Limb (tissue), 2 donors: ENCODE results near the gene PYGB.

Experiments
- DNase-seq, 2 donors: peaks; one replicate each; pipeline ENCODE4 v3.0.0-alpha.2; 2016; ENCODE audit errors: extremely low spot score in 2 of 2

PYGB gene

DNA sequence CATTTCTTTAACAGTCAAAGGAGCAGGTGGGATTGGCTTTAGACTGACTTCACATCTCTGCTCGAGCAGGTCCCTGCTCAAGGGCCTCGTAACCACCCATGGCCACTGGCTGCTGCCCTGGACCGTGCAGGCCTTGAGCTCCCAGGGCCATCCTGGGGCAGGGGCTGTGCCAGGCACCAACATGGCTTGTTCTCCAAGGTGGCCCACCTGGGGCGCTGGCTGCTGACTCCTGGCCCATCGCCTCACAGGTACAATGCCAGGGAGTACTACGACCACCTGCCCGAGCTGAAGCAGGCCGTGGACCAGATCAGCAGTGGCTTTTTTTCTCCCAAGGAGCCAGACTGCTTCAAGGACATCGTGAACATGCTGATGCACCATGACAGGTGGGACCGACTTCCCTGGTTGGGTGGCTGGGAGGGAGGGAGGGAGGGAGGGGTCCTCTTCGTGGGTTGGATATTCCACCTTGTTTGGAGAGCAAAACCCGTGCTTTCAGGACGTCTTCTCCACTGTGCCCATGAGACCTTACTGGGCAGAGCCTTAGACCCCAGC, 46.1 kb downstream of the PYGB start:
- no peak for DNase-seq

- DNase-seq = peak in 1 of 2 donors; percentile 70
These were observed 46.8 kb downstream of the PYGB start for GRCh38 chr20:25294459-25295385.

DNA sequence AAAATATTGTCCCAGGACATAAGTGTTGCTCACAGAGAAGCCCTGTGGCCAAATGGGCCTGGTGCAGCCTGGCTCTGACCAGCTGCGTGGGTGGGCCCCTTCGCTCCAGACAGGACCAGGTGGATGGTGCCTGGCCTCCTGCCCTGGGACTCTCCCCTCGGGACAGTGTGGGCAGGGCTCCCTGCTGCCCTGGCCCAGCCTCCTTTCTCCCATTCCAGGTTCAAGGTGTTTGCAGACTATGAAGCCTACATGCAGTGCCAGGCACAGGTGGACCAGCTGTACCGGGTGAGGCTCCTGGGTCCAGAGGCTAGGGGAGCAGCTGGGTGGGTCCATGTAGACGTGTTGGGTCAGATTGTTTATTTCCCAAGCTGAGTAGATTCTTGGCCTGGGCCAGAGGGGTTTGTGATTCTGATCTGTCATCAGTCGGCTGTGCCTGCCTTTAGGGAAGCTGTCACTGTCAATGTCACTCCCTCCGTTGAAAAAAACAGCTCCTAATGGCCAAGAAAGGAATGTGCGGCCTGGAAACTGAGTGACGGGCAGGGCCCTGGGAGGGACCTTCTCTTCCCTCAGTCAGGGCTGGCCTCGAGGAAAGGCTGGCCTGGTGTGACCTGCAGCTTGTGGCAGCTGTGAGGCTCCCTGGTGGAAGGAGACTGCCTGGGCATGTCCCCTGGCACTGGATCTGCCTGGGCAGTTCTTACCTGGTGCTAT, 47.7 kb downstream of the PYGB start:
- DNase-seq = no peak

- DNase-seq = no peak
These were observed 48.5 kb downstream of the PYGB start for GRCh38 chr20:25296094-25297093.

GRCh38 chr20:25297141-25297905, 49.4 kb downstream of the PYGB start:
- DNase-seq = no peak

DNA sequence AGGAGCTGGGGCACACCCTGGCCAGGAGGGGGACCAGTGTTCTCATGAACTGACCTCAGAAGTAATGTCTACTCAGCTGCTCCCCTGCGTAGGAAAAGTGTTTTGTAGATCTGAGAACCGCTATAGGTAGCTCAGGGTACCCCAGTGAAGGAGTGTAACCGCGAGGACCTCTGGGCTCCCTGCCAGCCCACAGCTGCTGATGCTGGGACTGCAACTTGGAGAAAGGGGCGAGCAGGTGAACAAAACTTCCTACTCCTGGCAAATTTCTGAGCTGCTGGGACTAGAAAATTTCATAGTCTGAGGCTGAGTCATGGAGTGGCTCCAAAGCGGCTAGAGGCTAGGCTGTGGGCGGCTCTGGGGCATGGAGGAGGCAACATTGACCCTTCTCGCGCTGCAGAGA, 51.9 kb downstream of the PYGB start:
- no peak for DNase-seq

- no peak for DNase-seq
These were observed 52.7 kb downstream of the PYGB start for GRCh38 chr20:25300496-25301170.

DNA sequence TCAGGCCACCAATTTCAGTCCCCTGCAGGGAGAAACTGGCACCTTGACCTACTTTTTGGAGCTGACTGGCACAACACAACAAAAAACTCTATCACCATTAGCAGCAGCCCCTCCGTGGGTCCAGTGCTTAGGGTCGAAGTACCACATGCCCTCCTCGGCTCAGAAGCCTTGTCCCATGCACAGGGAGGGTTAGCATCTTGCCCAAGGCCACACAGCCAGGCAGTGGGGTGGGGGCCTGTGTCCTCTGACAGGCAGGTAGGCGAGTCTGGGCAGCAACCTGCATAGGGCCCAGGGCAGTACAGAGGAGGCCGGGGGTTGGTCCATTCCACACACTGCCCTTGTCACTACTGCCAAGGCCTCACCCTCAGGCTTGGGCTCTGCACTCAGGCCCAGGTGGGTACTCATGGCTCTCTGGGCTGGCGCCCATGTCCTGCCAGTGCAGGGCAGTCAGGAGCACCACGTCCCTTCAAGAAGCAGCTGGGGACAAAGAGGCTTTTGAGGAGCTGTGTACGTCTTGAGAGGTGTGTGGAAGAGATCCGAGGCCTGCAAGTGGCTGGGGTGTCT, 53.6 kb downstream of the PYGB start:
- DNase-seq = no peak

- no peak for DNase-seq
These were observed 54.7 kb downstream of the PYGB start for GRCh38 chr20:25302596-25302995.

DNA sequence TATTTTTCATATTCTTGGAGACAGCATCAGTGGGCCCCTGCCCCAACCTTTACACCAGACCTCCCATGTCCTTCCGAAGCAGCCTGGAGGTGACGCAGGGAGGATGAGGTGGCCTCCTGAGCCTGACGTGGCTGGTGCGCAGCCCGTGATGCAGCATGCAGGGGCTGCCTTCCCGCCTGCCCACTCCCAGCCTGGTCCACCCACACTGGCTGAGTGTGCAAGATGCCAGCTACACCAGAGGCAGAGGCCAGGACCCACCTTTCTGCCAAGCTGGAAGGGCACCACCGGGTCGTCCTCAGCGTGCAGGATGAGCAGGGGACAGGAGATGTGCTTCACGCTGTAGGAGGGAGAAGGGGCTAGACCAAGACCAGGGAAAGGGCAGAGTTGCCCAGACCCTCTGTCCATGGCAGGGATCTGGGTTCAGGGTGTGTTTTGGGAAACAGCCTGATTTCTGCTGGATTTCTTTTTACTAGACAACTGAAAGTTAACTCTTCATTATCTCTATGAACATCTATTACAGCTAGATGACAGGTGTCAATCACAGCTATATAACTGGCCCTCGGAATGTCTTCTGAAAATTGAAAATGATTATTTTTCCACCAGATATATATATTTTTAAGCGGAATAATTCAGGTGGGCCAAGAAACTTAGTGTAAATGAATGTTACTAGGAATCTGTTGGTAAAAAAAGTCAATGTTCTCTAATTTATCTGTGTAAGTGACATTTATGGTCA, 55.6 kb downstream of the PYGB start:
- no peak for DNase-seq

- no peak for DNase-seq
These were observed 56.2 kb downstream of the PYGB start for GRCh38 chr20:25304025-25304549.

- DNase-seq = no peak
These were observed 59.4 kb downstream of the PYGB start for GRCh38 chr20:25306991-25307903.

DNA sequence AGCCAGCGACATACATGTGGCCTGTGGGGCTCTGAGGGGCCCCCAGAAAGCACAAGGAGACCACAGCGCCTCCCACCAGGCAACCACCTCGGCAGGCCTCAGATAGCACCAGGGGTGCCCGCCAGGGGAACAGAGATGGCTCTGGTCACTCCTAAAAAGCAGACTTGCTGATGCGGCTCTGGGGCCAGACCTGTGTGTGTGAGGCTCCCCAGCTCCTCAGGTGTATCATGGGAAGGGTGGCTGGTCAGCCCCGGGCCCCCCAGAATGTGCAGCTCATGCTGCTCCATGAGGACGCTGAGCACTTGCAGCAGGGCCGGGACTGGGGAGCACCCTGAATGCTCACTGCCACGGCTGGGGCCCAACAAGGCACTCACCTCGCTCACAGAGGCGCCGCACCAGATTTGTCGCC, 60.2 kb downstream of the PYGB start:
- no peak for DNase-seq

GRCh38 chr20:25308671-25309394, 60.9 kb downstream of the PYGB start:
- no peak for DNase-seq

DNA sequence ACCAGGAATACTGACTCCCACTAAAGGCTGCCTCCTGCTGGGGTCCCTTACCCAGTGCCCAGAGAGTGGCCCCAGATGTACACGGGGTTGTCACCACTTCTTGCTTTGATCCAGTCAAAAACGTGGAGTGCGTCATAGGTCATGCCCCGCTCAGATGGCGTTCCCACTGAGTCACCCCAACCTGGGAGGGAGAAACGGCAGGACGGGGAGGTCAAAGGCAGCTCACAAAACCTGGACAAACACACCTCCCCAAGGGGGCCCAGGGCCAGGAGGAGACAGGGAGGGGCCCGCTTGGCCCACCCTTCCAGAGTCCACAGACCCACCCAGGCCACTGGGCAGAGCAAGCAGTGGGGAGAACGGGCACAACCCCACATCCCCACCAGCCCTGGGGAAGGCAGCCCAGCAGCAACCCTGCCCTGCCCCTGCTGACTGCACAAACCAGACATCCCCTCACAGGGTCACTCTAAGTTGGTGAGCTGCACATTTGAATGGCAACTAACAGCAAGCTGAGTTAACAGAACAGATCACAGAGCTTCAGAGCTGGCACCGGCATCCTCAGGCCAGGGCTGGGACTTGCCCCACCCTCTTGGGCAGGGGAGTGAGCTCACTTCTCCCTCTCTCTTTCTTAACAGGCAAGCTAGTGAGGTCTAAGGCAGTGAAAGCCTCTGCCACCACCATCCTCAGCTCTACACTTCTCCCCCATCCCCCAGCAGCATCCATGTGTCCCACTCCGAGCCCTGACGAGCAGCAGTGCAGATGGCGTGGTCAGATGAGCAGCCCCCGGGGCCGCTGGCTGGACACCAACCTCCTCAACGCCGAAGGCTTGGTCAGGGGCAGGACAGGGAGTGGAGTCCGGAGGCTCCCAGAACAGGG, 61.7 kb downstream of the PYGB start:
- no peak for DNase-seq
